Stimulated activated CD8-positive, alpha-beta memory T cell treated with anti-CD3 and anti-CD28 coated beads, Interleukin-15, amount 100 ng/mL, for 24 hours (primary cell): ENCODE results near the gene IP6K3.

ENCODE experiments used
- DNase-seq: peaks from one replicate; pipeline ENCODE4 v3.0.0-alpha.2; 2020; ENCODE audit warnings: low read depth

The IP6K3 gene

DNA sequence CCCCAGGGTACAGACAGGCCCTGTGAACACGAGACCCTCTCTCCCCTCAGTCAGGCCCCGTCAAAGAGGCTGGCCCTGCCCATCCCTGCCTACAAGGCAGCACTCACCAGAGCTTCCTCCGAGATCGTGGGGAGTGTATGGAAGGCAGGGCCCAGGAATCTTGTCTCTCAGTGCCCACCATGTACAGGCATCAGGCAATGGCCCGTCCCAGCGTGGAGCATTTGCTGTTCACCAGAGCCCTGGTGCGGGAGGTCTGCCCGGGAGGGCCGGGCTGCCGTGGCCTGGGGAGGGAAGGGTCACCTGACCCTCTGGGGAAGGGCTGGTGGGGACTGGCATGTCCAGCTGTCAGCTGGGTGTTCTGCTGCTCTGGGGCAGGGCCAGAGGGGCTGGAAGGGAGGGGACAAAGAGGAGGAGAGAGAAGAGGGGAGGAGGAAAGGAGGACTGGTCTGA is at the start of gene IP6K3:
IP6K3 (minus strand) TSS at position 255 of the 450 bp plus-strand sequence. CDS start 11,429 bp downstream, outside the sequence.
- DNase-seq = no peak

GRCh38 chr6:33794910-33795623 is 48.4 kb upstream of the IP6K3 start:
- DNase-seq = no peak

DNA sequence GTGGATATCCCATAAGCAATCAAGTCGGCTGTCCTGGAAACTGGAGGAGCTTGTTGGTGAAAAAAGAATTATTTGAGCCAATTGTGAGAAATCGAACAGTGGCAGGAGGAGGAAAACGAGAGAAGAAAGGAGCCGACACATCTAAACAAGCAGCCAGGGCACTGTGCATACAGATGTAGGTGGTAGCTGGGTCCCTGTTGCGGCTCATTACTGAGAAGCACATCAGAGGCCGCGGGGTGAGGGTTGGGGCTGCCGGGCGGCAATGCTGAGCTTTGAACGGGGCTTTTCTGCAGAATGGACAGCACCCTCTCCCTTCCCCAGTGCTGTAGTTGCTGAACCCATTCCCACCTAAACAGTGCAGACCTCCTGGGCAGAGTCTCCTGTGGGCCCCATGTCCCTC is 46.3 kb upstream of the IP6K3 start:
- no peak for DNase-seq

GRCh38 chr6:33791620-33792019 is 44.9 kb upstream of the IP6K3 start:
- DNase-seq = no peak

- no peak for DNase-seq
Observed at GRCh38 chr6:33790910-33791309, 44.2 kb upstream of the IP6K3 start.

DNA sequence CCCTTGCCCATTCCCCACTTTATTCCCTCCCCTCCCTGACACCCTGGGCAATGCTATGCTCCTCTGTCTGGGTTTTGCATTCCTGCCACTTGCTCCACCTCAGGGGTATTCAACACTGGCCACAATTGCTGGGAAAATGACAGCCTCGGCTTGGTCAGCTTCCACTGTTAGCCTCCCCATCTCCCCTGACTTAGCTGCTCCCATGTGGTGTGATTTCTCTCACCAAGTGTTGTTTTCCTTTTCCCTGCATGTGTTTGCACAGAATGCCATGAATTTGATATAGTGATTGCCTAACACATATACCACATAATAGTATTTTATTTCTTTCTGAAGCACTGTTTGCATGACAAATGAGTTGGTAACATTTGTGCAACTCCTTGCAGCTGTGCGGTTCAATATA is 43.7 kb upstream of the IP6K3 start:
- DNase-seq = no peak

DNA sequence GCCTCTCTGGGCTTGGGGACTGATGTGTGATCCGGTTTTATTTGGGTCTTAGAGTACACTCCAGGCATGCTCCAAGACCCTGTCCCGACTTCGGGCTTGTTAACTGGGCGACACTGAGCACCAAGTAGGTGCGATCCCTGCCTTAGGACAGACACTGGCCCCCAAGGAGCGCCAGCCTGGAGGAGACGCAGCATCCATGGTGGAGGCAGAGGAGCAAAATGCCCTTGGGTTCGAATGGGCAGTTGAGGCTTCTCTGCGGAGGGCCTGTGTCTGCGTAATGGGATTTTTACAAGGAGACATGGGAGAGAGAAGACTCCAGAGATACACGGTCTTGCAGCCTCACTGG is 42.8 kb upstream of the IP6K3 start:
- no peak for DNase-seq

DNA sequence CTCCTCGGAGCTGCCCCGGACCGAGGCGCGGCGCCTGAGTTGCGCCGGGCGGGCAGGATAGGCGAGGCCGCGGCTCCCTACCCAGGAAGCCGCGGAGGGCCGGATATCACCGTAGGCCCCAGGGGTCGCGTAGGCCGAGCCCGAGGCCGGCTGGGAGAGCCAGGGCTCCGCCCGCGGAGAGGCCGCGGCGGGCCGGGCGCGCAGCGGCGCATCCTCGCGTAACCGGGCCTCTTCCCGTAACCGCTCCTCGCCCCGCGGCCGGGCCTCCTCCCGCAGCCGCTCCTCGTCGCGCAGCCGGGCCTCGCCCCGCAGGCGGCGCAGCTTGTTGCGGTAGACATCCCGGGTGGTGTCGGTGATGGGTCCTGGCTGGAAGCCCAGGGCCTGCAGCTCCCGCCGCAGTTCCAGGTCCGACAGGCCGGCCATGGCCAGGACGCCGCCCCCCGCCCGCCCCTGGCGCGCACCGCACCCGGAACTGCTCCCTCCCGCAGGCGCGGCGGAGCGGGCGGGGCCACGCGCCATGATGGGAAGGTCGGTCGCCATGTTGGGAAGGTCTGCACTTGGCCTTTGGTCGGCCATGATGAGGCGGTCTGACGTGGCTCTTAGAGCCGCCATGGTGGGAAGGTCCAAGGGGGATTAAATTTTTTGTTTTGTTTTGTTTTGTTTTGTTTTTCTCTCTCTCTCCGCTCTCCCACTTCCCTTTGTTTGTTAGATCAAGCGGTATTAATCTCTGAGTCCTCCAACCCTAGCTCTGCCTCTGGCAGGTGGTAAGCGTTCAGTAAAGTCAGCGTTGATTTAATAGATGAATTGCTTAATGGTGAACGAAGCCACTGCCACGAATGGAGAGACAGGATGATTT is 42.2 kb upstream of the IP6K3 start, which contains the start of gene LEMD2:
LEMD2 (minus strand) TSS at position 437 of the 856 bp plus-strand sequence; CDS start at position 423, 14 bp downstream.
- DNase-seq = peak; percentile 89

DNA sequence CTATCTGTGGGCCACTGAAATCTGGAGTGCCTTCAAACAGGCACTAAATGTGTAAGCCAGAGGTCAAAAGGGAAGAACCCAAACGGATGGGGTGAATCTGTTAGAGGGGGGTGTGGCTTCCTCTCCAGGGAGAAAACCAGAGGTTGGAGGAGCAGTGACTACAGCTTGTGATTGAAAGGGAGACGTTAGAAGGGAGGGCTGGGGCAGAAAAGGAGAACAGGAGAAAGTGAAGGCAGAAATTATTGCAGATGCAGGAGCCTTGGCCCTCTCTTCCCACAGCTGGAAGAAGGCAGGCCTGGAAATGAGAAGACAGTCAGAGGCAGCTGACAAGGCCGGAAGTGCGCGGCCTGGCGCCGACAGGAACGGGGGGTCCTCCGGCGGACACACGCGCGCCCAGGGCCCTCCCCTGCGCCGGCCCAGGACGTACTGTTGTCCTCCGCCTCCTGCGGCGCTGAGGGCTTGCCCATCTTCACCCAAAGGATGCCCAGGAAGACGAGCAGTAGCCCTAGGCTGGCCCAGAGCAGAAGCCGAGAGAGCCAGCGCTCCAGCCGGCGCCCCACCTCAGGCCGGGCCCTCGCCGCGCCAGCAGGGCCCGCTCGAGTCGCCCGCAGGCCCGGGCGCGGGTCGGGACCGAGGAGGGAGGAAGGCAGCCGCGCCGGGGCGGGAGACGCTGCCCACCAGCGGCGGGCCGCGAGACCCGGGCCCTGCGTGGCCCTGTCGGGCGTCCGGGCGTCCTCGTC is 41.4 kb upstream of the IP6K3 start:
- DNase-seq = peak; percentile 26

GRCh38 chr6:33787346-33787953 is 40.7 kb upstream of the IP6K3 start:
- DNase-seq = no peak

DNA sequence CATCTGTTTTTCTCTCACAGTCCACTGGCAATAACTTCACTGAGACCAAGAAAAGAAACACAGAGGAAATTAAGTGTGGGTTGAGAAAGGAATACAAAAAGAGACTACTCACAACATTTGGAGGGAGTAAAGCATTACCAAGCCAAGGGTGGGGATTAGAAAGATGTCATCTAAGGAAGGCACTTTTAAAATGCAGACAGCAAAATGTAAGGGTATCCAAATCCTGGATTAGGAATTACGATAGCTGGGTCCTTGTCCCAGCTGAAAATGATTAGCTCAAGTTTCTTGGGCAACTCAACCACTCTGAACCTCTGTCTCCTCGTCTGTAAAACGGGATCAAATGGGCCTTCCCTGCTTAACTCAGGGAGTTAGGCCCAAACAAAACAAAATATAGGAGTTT is 40.0 kb upstream of the IP6K3 start:
- no peak for DNase-seq

DNA sequence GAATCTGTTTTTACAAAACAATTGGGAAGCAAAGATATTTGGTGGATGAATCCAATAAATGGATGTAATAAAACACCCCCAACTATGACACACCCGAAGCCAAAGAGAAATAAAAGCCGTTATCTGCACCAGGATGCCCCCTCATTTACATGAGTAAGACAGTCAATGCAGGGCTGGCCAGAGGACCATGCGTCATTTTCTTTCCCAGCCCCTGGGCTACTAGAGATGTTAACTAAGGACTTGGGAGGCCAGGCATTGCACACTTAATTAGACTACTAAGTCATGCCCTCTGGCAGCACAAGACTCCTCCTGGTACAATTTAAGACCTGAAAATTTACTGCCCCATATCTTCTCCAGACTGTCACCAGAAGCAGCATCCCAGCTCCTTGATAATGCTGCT is 39.1 kb upstream of the IP6K3 start:
- DNase-seq = no peak

DNA sequence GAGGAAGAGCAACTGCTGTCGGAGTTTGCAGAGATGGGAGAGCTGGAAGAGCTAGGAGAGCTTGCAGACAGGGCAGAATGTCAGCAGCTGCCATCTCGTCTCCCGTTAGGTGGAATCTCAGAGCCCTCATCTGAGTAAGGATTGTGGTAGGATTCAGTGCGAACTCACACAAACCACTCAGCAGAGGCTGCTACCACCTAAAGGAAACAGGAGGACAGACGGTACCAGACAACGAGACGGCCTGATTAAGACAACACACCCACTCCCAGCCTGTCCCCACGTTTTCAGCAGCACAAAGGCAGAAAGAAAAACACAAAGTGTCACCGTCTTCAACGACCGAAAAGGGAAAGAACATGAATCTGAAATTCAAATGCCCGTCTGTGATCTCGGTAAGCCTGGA is 38.1 kb upstream of the IP6K3 start:
- no peak for DNase-seq

DNA sequence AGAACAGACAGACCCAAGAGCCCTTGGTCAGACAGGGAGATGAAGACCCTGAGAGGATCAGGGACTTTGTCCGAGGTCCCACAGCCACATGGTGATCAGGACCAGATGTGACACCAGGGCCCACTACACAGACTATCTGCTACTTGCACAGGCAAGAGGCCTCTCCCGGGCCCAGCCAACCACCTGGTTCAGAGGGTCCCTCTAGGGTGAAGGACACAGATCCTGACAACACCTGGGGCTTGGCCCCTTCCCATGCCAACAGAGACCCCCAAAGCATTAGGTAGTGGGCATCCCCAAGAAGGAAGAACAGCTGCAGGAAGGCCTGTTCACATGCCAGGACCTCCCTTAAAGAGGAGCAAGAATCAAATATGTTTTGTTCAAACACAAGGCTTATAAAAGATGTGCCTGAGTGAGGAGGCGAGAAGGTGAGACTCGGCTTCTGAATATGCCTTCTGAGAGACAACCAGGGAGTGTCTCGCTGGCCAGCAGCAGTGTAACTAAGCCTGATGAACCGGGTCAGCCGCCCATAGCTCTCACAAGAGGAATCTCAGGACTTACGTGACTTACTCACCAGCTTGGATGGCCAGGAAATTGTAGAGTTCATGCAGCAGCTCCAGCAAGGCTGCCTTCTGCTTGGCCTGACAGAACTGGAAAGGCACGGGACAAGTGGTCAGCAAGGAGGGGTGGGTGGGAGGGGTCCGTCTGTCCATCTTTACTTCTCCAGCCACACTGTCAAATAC is 37.2 kb upstream of the IP6K3 start:
- DNase-seq = no peak

- no peak for DNase-seq
Observed at GRCh38 chr6:33782561-33782960, 35.9 kb upstream of the IP6K3 start.

- no peak for DNase-seq
Observed at GRCh38 chr6:33781131-33781975, 34.6 kb upstream of the IP6K3 start.

- DNase-seq = no peak
Observed at GRCh38 chr6:33779895-33780294, 33.2 kb upstream of the IP6K3 start.

GRCh38 chr6:33779290-33779689 is 32.6 kb upstream of the IP6K3 start:
- DNase-seq = no peak

GRCh38 chr6:33778444-33779121 is 31.9 kb upstream of the IP6K3 start:
- no peak for DNase-seq
